C4-2B (cell line): ENCODE data around the gene PBX1.

Source experiments
- CTCF ChIP-seq: fragments of 450-650 bp; conservative IDR thresholded peaks from 2 replicates; pipeline ENCODE4 v1.5.1; 2017; ENCODE audit warnings: mild to moderate bottlenecking
- ZFX ChIP-seq: fragments of 450-650 bp; IDR thresholded peaks from 2 replicates; pipeline ENCODE4 v1.6.1; 2017

- TF ChIP-seq CTCF, result no peak
- TF ChIP-seq ZFX, result no peak
Measured at GRCh38 chr1:164759979-164760469, 201.0 kb downstream of the PBX1 start.
